ENCODE measurements around the gene RFPL3. TPM values are rescaled to one million over a fixed set of nuclear protein-coding genes. Genes with fewer than 3 reads are reported as not detected.

Gene RFPL3
- total and polyA plus RNA-seq, 2 donors (not counting 3 experiments of a cell fraction or from before 2014, with no cell fraction given): not detected

GRCh38 chr22:32333141-32333768, 24.4 kb upstream of the RFPL3 start:
- Histone ChIP-seq H3K4me2 (ENCODE audit: insufficient read depth, low read length) (no peak overlapping the region), H3K79me2 (ENCODE audit: control insufficient read depth, insufficient read depth, low read length) (no peaks in the 10 kb centered on the region), H3K4me1 (ENCODE audit: control insufficient read depth, extremely low read depth, insufficient read depth, low read length) (peaks cover 22% of the 10 kb centered on the region), H2AFZ (ENCODE audit: low read depth, low read length) (no peak overlapping the region), H3K27me3 (ENCODE audit: control insufficient read depth in 2 of 2, insufficient read depth in 2 of 2, low read length in 2 of 2) (no peaks in the 10 kb centered on the region), H3K36me3 (ENCODE audit: control insufficient read depth in 2 of 2, extremely low read depth in 1 of 2, insufficient read depth in 2 of 2, low read length in 2 of 2) (no peaks in the 10 kb centered on the region), H3K9me1 (replicated peaks; ENCODE audit: control insufficient read depth, extremely low read depth, insufficient read depth, low read length) (no peaks in the 10 kb centered on the region), H3K9ac (replicated peaks; ENCODE audit: extremely low read depth, insufficient read depth, low read length) (no peak overlapping the region), H3K9me3 (replicated peaks; ENCODE audit: control insufficient read depth, insufficient read depth, low read length) (no peaks in the 10 kb centered on the region), H3K27ac (ENCODE audit: insufficient read depth, low read depth, low read length) (no peak overlapping the region), H3K4me3 (replicated peaks in 1 of 3; ENCODE audit: insufficient read depth in 1 of 3, low read depth in 1 of 3, low read length in 3 of 3) (no peak overlapping the region), H4K20me1 (replicated peaks; ENCODE audit: control insufficient read depth, extremely low read depth, insufficient read depth, low read length) (no peaks in the 10 kb centered on the region)
- dilution Hi-C loops (cut with MboI; ENCODE audit: extremely low pct_ligation_motif_present, low sequenced_read_pairs): no loop called here
- intact Hi-C loops (cut with micrococcal nuclease): no loop called here
- TF ChIP-seq POLR2AphosphoS5 (IDR thresholded peaks at IDR 0.05; ENCODE audit: insufficient read depth, low read depth, low read length) (no peak), CTCF (IDR thresholded peaks at IDR 0.05; ENCODE audit: extremely low read depth in 1 of 2, insufficient read depth in 1 of 2, low read depth in 1 of 2, low read length in 2 of 2) (no peak), MAX (IDR thresholded peaks at IDR 0.05; ENCODE audit: insufficient read depth, insufficient read length) (no peak), MYC (IDR thresholded peaks at IDR 0.05; ENCODE audit: low read depth, low read length) (no peak), JUN (IDR thresholded peaks at IDR 0.05; ENCODE audit: borderline replicate concordance, insufficient read depth, insufficient read length, low read depth) (no peak)
- no TSS peak for BruUV-seq (replicated peaks)
- ChIA-PET CTCF (no interaction called here), POLR2A (no interaction called here)
- FAIRE-seq (no peak), DNase-seq (ENCODE audit: low read depth, low spot score) (no peak)

Data from endothelial cell of umbilical vein (primary cell).